AG10803 (cell line): Measurements from ENCODE around the gene ZNF473.
"Not testable (repeated sequence)": the region's sequence is repeated elsewhere in the genome, so short reads cannot be mapped to it uniquely, and the experiment has no call there.

Source experiments
- DNase-seq: peaks from one replicate; pipeline ENCODE4 v3.0.0; 2010; ENCODE audit warnings: low read depth
- H3K4me3 ChIP-seq: 2 replicates; pipeline ENCODE4 v1.5.1; 2011; ENCODE audit warnings: mild to moderate bottlenecking, low read length, control low read depth
- TF ChIP-seq, protein P1 (sequence below): conservative IDR thresholded peaks from 2 replicates; pipeline ENCODE4 v1.5.1; 2011; ENCODE audit warnings: mild to moderate bottlenecking, low read length, control low read depth, inconsistent platforms

The ZNF473 gene

DNA sequence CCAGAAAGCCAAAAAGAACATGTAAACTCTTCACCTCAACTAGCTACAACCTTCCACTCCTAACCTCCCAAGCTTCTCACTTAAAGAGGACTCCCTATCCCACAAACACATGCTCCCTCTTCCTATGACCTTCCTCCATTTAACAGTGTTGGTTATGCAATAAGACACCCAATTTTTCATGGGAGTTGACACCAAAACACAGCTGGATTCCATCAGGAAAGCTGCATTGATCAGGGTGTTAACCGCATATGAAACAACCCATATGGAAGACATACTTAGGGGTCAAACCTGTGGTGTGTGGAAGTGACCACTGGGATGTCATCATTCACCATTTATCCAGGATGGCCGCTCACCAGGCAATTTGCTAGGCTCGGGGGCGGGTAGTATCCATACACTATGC lies 21.9 kb downstream of the ZNF473 start:
- no peak overlapping the region for H3K4me3 ChIP-seq
- DNase-seq = peak; percentile 54
- TF ChIP-seq, protein P1, sequence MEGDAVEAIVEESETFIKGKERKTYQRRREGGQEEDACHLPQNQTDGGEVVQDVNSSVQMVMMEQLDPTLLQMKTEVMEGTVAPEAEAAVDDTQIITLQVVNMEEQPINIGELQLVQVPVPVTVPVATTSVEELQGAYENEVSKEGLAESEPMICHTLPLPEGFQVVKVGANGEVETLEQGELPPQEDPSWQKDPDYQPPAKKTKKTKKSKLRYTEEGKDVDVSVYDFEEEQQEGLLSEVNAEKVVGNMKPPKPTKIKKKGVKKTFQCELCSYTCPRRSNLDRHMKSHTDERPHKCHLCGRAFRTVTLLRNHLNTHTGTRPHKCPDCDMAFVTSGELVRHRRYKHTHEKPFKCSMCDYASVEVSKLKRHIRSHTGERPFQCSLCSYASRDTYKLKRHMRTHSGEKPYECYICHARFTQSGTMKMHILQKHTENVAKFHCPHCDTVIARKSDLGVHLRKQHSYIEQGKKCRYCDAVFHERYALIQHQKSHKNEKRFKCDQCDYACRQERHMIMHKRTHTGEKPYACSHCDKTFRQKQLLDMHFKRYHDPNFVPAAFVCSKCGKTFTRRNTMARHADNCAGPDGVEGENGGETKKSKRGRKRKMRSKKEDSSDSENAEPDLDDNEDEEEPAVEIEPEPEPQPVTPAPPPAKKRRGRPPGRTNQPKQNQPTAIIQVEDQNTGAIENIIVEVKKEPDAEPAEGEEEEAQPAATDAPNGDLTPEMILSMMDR = no peak

DNA sequence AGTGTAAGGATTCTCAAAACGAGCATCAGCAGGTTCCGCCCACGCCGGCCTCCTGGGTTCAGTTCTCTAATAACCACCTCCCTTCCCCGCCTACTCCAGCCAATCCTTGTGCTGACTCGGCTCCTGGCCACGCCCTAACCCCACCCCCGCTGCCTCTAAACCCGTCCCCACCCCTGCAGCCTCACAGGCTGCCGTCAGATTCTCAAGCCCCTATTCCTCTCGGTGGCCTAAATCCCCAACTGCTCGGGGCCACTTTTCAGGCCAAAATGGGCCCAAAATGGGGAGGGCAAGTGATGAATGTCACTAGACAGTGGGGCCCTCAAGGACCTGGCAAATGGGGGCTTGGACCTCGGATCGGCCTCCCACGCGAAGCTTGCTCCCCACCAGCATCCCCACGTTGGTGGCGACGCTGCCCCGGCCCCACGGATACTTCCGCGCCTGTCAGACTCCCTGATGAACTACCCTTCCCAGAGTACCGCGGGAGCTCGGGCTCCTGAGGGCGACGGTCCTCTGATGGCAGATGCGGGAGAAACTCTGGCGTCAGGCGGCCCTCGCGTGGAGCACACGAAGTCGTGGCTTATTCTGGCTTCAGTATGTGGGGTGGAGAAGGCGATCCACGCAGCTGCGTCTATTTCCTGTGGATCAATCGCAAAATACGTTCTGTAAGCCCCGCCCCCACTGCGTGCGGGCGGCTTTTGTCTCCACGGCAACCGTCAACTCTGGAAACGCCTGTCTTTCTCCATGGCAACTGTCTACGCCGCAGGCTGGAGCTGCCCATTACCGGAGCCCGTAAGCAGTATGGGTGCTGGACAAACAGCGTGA lies 24.8 kb downstream of the ZNF473 start:
- DNase-seq = peak; percentile 81

DNA sequence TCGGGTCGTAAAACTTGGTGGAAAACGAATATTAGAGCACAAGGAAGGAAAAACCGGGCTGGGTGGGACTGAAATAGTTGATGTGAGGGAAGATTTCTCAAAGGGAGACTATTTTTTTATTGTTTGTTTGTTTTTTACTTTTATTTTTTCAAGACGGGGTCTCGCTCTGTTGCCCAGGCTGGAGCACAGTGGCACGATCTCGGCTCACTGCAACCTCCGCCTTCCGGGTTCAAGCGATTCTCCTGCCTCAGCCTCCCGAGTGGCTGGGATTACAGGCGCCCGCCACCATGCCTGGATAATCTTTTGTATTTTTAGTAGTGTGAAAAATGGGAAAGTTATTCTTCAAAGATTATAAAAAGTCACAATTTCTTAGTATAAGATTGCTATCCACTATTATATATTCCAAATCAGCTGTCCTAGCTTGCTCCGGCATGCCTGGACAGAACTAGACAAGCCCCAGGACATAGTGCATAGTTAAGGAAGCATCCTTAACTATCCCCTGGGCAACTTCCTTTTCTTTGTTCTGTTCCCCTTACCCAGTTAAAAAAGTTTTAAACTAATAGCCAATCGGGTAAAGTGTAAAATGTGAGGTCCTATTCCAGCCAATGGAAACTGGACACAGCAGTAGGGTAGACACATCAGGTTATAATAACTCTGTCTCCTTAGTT lies 25.6 kb downstream of the ZNF473 start:
- DNase-seq = not testable (repeated sequence)
- peak overlapping the region; percentile 74 for H3K4me3 ChIP-seq

More for the DNA sequence above, 24.8 kb downstream of the ZNF473 start:
- H3K4me3 ChIP-seq = peak overlapping the region; percentile 74
- TF ChIP-seq, protein P1 = no peak

DNA sequence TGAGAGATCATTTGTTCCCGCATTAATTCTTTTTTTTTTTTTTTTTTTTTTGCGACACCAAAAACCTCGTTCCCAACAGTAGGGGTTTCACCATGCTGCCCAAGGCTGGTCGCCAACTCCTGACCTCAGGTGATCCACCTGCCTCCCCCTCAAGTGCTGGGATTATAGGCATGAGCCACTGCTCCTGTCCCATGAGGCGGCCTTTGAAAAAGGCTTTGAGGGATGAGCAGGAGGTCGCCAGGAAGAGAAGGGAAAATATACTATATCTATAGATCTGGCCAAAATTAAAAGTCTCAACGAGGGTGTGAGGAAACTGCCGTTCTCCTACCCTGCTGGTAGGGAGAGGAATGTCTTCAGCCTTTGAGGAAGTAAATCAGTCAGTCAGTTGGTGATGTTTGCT lies 26.2 kb downstream of the ZNF473 start:
- DNase-seq = no peak
- no peak overlapping the region for H3K4me3 ChIP-seq
- TF ChIP-seq, protein P1 = 0 out of 2 replicates have a peak, but pooled peaks have one; percentile 4

DNA sequence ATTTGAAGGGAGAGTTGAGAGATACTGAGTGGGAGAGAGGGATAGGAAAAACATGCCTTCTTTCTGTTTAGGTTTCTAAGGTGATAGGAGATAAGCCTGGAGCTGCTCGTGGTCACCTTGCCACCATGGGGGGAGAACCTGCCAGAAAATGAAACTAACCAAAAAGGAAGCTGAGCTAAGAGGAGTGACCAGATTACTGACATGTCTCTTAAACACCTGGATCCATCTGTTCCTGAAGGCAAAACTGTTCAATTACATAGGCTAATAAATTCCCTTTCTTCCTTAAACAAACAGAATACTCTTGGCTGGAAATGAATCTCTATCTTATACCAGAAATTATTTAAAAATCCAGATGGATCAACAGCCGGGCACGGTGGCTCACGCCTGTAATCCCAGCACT lies 27.3 kb downstream of the ZNF473 start:
- DNase-seq = no peak

DNA sequence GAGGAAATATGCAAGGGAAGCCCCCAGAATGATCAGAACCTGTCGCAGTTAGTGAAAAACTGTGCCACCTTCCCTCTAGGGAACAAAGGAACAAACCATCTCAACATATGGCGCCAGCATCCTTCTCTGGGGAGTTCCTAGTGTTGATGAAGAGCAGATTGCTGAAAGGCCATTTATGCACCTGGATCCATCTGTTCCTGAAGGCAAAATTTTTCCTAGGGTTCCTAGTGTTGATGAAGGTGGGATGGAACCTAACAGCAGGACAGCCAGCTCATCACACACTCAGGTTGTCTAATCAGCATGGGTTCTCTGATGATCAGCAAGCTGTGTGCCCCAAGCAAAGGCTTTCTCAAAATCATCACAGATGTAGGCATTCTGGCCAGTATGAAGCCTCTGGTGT lies 32.6 kb downstream of the ZNF473 start:
- TF ChIP-seq, protein P1 = no peak
- DNase-seq = no peak
- H3K4me3 ChIP-seq = no peak overlapping the region

More for the DNA sequence above, 27.3 kb downstream of the ZNF473 start:
- no peak overlapping the region for H3K4me3 ChIP-seq
- TF ChIP-seq, protein P1 = no peak

DNA sequence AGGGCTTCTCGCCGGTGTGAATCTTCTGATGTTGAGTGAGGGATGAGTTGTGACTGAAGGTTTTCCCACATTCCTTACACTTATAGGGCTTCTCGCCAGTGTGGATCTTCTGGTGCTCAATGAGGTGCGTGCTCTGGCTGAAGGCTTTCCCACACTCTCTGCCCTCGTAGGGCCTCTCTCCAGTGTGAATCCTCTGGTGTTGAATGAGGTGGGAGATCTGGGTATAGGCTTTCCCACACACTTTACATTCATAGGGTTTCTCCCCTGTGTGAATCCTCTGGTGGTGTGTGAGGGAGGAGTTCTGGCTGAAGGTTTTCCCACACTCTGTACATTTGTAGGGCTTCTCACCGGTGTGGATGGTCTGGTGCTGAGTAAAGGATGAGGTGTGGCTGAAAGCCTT lies 33.2 kb downstream of the ZNF473 start:
- no peak for DNase-seq
- no peak overlapping the region for H3K4me3 ChIP-seq
- TF ChIP-seq, protein P1 = no peak
